ENCODE results near the gene TAS2R40.
A peak's percentile ranks its signal among the peaks of the same experiment; 100 is the strongest.
"Not testable (repeated sequence)": the region's sequence is repeated elsewhere in the genome, so short reads cannot be mapped to it uniquely, and the experiment has no call there.

TAS2R40 gene

GRCh38 chr7:143255564-143255963, 33.7 kb downstream of the TAS2R40 start:
- DNase-seq: no peak

- no peak for DNase-seq
These were observed 34.5 kb downstream of the TAS2R40 start for GRCh38 chr7:143256325-143256724.

- no peak for DNase-seq
These were observed 35.1 kb downstream of the TAS2R40 start for GRCh38 chr7:143256932-143257331.

GRCh38 chr7:143257501-143257900, 35.7 kb downstream of the TAS2R40 start:
- DNase-seq: no peak

- no peak for DNase-seq
These were observed 37.0 kb downstream of the TAS2R40 start for GRCh38 chr7:143258831-143259230.

GRCh38 chr7:143259765-143260164, 37.9 kb downstream of the TAS2R40 start:
- no peak for DNase-seq

- no peak for DNase-seq
These were observed 40.1 kb downstream of the TAS2R40 start for GRCh38 chr7:143261901-143262300.

- DNase-seq: peak; percentile 84
These were observed 41.7 kb downstream of the TAS2R40 start, which contains the start of gene GSTK1 for GRCh38 chr7:143263266-143264195. GSTK1 (plus strand) TSS chr7:143263441; CDS start chr7:143263514, 73 bp downstream.

GRCh38 chr7:143264196-143264568, 42.3 kb downstream of the TAS2R40 start:
- DNase-seq: not testable (repeated sequence)

- DNase-seq: no peak
These were observed 43.3 kb downstream of the TAS2R40 start for GRCh38 chr7:143265017-143265693.

- no peak for DNase-seq
These were observed 47.4 kb downstream of the TAS2R40 start for GRCh38 chr7:143269251-143269650.

- no peak for DNase-seq
These were observed 49.4 kb downstream of the TAS2R40 start for GRCh38 chr7:143271240-143271639.

Data from activated CD4-positive, CD25-positive, alpha-beta regulatory T cell treated with anti-CD3 and anti-CD28 coated beads, Interleukin-2, amount 50 U/mL, for 72 hours (primary cell).